ENCODE results near the gene DSCAM.

DNA sequence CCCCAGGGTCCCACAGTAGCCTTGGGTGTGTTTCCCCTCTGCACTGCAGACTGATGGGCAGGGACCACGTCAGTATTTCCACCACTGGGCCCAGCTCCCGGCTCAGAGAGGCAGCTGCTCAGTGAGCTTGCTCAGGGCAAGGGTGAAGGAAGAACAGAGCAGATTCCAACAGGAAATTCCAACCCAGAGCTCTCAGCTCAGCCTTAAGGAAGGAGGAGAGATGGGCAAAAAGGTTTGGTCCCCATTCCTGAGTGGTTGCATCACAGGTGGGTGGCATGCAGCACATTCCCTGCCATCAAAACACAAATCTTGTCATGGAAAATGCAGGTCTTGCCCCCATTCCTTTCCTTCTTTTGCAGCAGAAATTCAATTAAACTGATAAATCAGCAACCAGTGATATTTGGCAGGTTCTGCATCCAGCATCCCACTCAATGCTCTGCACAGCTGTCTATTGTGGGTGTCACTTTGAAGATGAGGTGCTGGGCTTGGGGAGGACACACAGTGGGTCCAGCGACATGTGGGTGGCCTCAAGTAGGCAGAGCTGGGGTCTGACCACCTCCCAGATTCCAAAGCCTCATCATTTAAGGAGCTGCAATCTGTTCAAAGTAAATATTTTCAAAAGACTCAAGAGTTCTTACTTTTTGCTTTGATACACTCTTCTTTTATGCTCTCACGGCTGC lies 315.4 kb downstream of the DSCAM start:
- TF ChIP-seq RAD21 (IDR thresholded peaks at IDR 0.05; ENCODE audit: low read depth) (no peak), YY1 (IDR thresholded peaks at IDR 0.05; ENCODE audit: low read depth) (no peak), EP300 (IDR thresholded peaks at IDR 0.05; ENCODE audit: borderline replicate concordance) (no peak), MAX (IDR thresholded peaks at IDR 0.05) (no peak), FOXM1 (IDR thresholded peaks at IDR 0.05; ENCODE audit: borderline replicate concordance, low read depth) (no peak), EGR1 (IDR thresholded peaks at IDR 0.05) (no peak), TCF12 (IDR thresholded peaks at IDR 0.05; ENCODE audit: low read depth) (no peak), USF1 (IDR thresholded peaks at IDR 0.05) (no peak), CEBPB (IDR thresholded peaks at IDR 0.05) (no peak), CREB1 (IDR thresholded peaks at IDR 0.05; ENCODE audit: low read depth) (no peak), REST (IDR thresholded peaks at IDR 0.05; ENCODE audit: low read depth) (no peak)

All from Ishikawa (cell line).